Activated naive CD4-positive, alpha-beta T cell treated with Interleukin-2 at 50 U/mL for 16 hours (primary cell): ENCODE results near the gene AQP2.

ENCODE experiments used
- DNase-seq: peaks from one replicate; pipeline ENCODE4 v3.0.0-alpha.2; 2020

Gene AQP2

DNA sequence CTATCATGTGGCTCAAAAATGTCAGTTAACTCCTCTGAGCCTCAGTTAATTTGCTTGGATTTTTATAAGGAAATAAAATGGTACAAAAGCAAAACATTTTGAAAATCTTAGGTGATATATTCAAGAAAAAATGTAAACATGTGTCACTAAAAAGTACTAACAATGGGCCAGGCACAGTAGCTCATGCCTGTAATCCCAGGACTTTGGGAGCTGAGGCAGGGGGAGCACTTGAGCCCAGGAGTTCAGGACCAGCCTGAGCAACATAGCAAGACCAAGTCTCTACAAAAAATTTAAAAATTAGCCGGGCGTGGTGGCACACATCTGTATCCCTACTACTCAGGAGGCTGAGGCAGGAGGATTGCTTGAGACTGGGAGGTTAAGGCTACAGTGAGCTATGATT, 47.9 kb downstream of the AQP2 start:
- DNase-seq = no peak

DNA sequence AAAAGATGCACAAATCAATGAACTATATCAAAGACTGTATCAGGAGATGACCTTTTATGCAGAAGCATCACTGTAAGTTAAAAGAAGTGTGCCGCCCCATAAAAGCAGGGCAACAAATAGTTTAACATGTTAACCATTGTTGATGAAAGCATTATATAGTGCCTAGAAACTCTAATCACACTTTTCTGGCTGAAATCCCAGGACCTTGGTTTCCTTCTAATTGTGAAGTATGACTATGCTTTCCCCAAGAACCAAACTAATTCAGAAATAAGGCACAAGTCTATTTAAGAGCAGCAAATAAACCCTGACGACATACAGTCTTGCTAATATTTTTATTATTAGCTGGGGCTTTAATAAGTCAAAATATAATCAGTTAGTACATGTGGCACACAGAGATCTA, 53.1 kb downstream of the AQP2 start:
- DNase-seq = no peak

DNA sequence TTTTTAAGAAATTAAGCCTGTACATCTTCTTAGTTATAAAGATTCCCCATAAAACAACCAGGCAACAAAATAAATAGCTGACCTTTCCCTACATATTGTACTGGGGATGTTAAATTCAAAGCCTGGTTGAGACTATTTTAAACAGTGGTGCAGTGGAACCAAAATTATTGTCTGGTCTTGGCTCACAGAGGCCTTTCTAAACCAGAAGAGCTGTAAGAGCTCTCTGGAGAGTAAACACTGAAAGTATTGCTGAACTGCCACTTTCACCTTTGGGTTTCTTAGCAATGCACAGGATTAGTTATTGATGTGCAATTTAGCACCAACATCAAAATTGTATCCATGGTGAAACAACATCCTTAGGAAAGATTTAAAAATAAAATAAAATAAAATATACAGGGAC, 54.2 kb downstream of the AQP2 start:
- no peak for DNase-seq

DNA sequence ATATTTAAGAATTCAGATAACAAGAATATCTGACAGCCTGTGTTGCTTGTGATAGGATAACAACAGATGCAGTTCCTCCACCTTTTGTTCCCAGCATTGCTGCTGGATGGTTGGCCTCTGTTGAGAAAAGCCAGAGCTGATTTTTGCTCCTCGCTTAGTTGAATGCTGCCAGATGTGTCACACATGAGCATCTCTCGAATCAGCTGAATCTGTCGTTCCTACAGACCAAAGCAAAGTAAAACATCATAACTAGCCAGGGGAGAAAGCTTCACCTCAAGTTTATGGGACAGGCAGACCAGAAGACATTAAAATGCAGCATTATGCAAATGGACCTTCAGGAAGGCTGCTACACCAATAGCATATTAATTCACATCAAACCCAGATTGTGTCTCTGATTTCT, 54.6 kb downstream of the AQP2 start:
- DNase-seq = no peak

DNA sequence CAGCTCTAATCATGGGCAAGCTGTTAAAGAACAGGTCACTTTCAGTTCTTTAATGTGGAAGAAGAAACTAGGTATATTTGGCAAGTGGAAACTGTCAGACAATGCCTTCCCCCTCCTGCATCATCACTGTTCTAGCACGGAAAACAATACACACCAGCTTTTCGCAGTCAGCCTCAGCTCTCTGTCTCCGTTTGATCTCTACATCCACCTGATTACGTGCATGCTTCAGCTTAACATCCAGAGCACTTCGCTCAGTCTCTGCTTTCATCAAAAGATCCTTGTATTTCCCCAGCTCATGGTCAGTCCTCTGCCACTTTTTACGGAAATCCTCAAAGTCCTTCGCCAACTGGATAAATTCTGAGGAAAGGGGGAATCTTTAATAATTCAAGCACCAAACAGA, 55.7 kb downstream of the AQP2 start:
- no peak for DNase-seq

DNA sequence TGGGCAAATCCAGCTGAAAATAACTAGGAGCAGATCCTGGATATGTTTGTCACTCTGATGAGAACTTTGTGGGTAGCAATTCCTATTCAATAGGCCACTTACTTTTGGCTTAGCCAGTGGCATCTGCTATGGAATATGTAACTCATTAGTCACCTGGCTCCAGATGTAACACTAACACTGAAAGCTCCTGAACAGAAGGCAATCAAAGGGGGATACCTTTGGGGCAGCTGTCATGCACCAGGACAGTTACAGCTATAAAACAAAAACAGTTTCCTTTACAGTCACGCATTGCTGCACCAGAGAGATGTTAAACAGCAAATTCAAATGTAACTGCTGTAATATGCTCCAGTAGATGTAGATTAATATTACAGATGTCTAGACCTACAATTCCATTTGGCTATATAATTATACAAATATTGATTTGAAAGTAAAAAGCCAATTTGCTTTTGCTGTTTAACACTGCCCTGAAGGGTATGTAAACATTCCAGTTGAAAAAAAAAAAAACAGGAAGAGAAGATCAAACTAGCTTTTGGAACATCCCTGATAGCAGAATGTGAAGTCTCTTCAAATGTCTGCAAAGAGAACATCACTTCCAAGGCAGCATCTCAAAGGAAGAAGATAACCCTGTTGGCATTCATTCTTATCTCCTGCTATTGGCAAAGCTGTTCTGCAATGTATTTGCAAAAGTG, 56.4 kb downstream of the AQP2 start:
- no peak for DNase-seq
